Right atrium auricular region (tissue), 2 donors: Measurements from ENCODE around the gene VWA8. TPM values are rescaled to one million over a fixed set of nuclear protein-coding genes. Genes with fewer than 3 reads are reported as not detected.

Experiments used
- DNase-seq: peaks from one replicate; pipeline ENCODE4 v3.0.0-alpha.2; 2019; ENCODE audit warnings: low spot score
- H3K27ac ChIP-seq, 2 donors: fragments of 200-600 bp; sonication (generic); 1 replicate in 1 of 2; 2 replicates in 1 of 2; pipeline ENCODE4 v1.5.1; 2016 to 2019
- H3K27me3 ChIP-seq, 2 donors: fragments of 200-600 bp; sonication (generic); one replicate each; pipeline versions ENCODE4 v1.5.1 to v1.6.0; 2017 to 2019
- H3K36me3 ChIP-seq: fragments of 200-600 bp; sonication (generic); one replicate; pipeline ENCODE4 v1.5.1; 2016
- H3K4me1 ChIP-seq, 2 donors: fragments of 200-600 bp; sonication (generic); one replicate each; pipeline versions ENCODE4 v1.5.1 to v1.6.0; 2017 to 2019
- H3K4me3 ChIP-seq, 2 donors: fragments of 200-600 bp; sonication (generic); 1 replicate in 1 of 2; 2 replicates in 1 of 2; pipeline ENCODE4 v1.5.1; 2017 to 2019; ENCODE audit warnings: mild to moderate bottlenecking in 1 of 2, moderate library complexity in 1 of 2
- H3K9me3 ChIP-seq, 2 donors: fragments of 200-600 bp; sonication (generic); one replicate each; pipeline ENCODE4 v1.5.1; 2019
- CTCF ChIP-seq, 2 donors: fragments of 200-600 bp; sonication (generic); IDR thresholded peaks; one replicate each; pipeline ENCODE4 v1.5.1; 2019; ENCODE audit warnings: antibody characterized with exemption in 2 of 2
- total RNA-seq, 2 donors: library from RNA; depleted of rRNA; stranded (reverse); fragments of >200 nt; gene quantifications; one replicate each; pipeline ENCODE4 v1.1.0, GENCODE V29; 2016

Gene VWA8
- total RNA-seq, 2 donors from 2014 or later: 25.9 to 32.8 TPM

DNA sequence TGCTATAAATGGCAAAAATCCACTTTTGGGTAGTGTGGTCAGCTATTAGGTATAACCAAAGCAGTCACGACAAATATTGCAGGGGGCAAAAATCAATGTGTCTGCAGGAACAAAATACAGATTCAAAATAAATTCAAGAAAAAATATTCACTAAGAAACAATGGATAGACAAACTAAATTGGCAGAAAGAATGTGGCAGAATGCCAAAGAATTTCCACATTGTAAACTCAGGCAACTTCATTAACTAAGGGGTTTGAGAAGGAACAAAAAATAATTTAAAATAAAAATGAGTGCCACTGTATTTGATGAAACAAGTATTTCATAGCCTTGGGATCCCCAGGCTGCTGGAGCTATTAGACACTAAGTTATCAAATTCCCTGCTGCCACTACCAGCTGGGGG, 193.1 kb downstream of the VWA8 start:
- no peaks in the 10 kb centered on the region for H3K9me3 ChIP-seq
- no peaks in the 10 kb centered on the region for H3K36me3 ChIP-seq
- no peak for TF ChIP-seq CTCF (IDR thresholded peaks at IDR 0.05)

GRCh38 chr13:41766439-41766838, 194.5 kb downstream of the VWA8 start:
- no peak for DNase-seq
- peak overlapping the region in 1 of 2 donors; percentile 2 for H3K27ac ChIP-seq
- no peaks in the 10 kb centered on the region for H3K36me3 ChIP-seq
- H3K27me3 ChIP-seq: no peaks in the 10 kb centered on the region
- TF ChIP-seq CTCF (IDR thresholded peaks at IDR 0.05): no peak
- no peaks in the 10 kb centered on the region for H3K9me3 ChIP-seq
- peaks cover 0 to 7% of the 10 kb centered on the region in 2 donors for H3K4me1 ChIP-seq
- no peak overlapping the region for H3K4me3 ChIP-seq

More for the DNA sequence above, 193.1 kb downstream of the VWA8 start:
- Histone ChIP-seq H3K4me3 (no peak overlapping the region), H3K27ac (no peak overlapping the region), H3K27me3 (no peaks in the 10 kb centered on the region), H3K4me1 (peaks cover 0 to 7% of the 10 kb centered on the region in 2 donors)
- DNase-seq: no peak

GRCh38 chr13:41765813-41766212, 195.1 kb downstream of the VWA8 start:
- H3K4me1 ChIP-seq: peaks cover 0 to 7% of the 10 kb centered on the region in 2 donors
- DNase-seq: no peak
- H3K27me3 ChIP-seq: no peaks in the 10 kb centered on the region
- no peak overlapping the region for H3K27ac ChIP-seq
- no peak for TF ChIP-seq CTCF (IDR thresholded peaks at IDR 0.05)
- no peak overlapping the region for H3K4me3 ChIP-seq
- no peaks in the 10 kb centered on the region for H3K9me3 ChIP-seq
- H3K36me3 ChIP-seq: no peaks in the 10 kb centered on the region

GRCh38 chr13:41765020-41765419, 195.9 kb downstream of the VWA8 start:
- no peak overlapping the region for H3K27ac ChIP-seq
- no peak for TF ChIP-seq CTCF (IDR thresholded peaks at IDR 0.05)

DNA sequence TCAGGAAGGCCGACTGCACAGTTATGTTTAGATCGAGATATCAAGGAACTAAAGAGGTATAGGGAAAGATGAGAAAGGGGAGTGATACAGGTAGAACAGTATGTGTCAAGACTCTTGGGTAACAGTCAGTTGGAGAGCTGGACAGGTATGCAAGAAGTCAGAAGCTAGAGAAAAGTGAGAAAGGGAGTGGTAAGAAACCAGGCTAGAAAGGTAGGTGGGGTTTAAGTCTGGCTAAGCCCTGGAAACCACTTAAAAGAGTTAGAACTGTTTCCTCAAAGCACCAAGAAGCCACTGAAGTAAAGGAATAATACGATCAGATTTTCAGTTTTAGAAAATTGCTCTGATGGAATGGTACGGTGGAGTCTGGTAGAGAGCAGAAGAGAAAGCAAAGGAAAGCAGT, 196.4 kb downstream of the VWA8 start:
- Histone ChIP-seq H3K27me3 (no peaks in the 10 kb centered on the region), H3K4me3 (no peak overlapping the region), H3K9me3 (no peaks in the 10 kb centered on the region), H3K36me3 (no peaks in the 10 kb centered on the region), H3K4me1 (peaks cover 0 to 7% of the 10 kb centered on the region in 2 donors), H3K27ac (no peak overlapping the region)
- DNase-seq: no peak
- TF ChIP-seq CTCF (IDR thresholded peaks at IDR 0.05): no peak

More at GRCh38 chr13:41765020-41765419, 195.9 kb downstream of the VWA8 start:
- no peaks in the 10 kb centered on the region for H3K9me3 ChIP-seq
- no peak overlapping the region for H3K4me3 ChIP-seq
- H3K4me1 ChIP-seq: peaks cover 0 to 7% of the 10 kb centered on the region in 2 donors
- no peaks in the 10 kb centered on the region for H3K27me3 ChIP-seq
- DNase-seq: no peak
- no peaks in the 10 kb centered on the region for H3K36me3 ChIP-seq

DNA sequence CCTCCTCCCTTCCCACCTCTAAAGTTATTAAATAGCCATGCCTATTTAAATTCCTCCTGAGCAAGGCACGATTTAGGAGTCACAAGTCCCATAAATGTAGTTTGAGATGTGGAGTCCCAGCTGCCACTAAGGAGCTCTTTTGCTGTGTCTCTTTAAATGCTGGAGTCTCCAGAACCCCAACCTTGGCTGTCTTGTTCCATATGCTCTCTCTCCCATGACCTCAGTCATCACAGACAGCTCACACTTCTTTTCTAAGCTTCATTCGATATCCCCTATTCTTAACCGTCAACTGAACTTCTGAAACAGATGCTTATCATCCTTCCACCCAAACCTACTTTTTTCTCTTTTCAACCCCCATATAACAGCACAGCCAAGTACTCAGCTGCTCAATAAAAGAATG, 197.1 kb downstream of the VWA8 start:
- TF ChIP-seq CTCF (IDR thresholded peaks at IDR 0.05): no peak
- peaks cover 0 to 7% of the 10 kb centered on the region in 2 donors for H3K4me1 ChIP-seq
- no peaks in the 10 kb centered on the region for H3K36me3 ChIP-seq
- no peak for DNase-seq
- no peaks in the 10 kb centered on the region for H3K9me3 ChIP-seq
- H3K27ac ChIP-seq: no peak overlapping the region
- no peak overlapping the region for H3K4me3 ChIP-seq
- H3K27me3 ChIP-seq: no peaks in the 10 kb centered on the region
